ENCODE measurements around the gene FAM120C. TPM values are rescaled to one million over a fixed set of nuclear protein-coding genes. Genes with fewer than 3 reads are reported as not detected.

FAM120C gene
- total and polyA plus RNA-seq, 10 of the 15 experiments (the other 5 are each of a cell fraction or from before 2014, with no cell fraction given): 1.3 to 9.8 (median 4.9) TPM

DNA sequence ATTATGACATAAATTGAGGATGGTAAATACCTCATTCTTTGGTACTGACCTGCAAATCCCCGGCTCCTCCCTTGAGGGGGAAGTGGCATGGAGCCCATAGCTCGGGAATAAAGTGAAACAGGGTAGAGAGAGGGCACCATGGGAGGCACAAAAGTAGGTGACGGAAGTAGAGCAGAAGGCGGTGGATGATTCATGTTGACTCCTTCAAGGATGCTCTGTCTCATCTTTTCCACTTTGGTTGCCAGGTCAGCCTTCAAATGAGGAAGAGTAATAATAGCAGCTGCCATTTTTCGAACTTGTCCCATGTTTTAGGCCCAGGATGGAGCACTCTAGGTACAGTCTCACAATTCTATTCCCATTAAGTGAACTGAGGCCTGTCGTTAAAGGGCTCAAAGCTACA, 97.4 kb downstream of the FAM120C start:
- intact Hi-C loops (cut with micrococcal nuclease; ENCODE audit: unreplicated experiment): no loop called here
- no peak for ATAC-seq
- no peak overlapping the region for H2AFZ ChIP-seq (ENCODE audit: control insufficient read depth, low read depth, low read length)
- no peaks in the 10 kb centered on the region for H4K20me1 ChIP-seq (ENCODE audit: control insufficient read depth, insufficient read depth)
- no peaks in the 10 kb centered on the region for H3K27me3 ChIP-seq (replicated peaks in 1 of 2; ENCODE audit: control insufficient read depth in 2 of 2, insufficient read depth in 2 of 2, low read length in 1 of 2)
- H3K9ac ChIP-seq (ENCODE audit: control insufficient read depth, insufficient read depth, low read length): no peak overlapping the region
- H3K9me3 ChIP-seq (replicated peaks; ENCODE audit: control insufficient read depth, insufficient read depth, low read length): no peaks in the 10 kb centered on the region
- ChIA-PET RAD21 (ENCODE audit: unreplicated experiment) (no interaction called here), SMC1A (ENCODE audit: uncharacterized antibody, unreplicated experiment) (no interaction called here), POLR2A (no interaction called here), CTCF (no interaction called here)
- H3K4me2 ChIP-seq (ENCODE audit: control insufficient read depth, insufficient read depth): no peak overlapping the region
- no peak overlapping the region for H3K4me3 ChIP-seq
- FAIRE-seq: no peak
- no peaks in the 10 kb centered on the region for H3K36me3 ChIP-seq (ENCODE audit: control insufficient read depth in 2 of 2, insufficient read depth in 2 of 2, low read length in 1 of 2)
- H3K79me2 ChIP-seq (ENCODE audit: control insufficient read depth, insufficient read depth, low read length): no peaks in the 10 kb centered on the region
- TF ChIP-seq BCLAF1 (IDR thresholded peaks at IDR 0.05): no peak
- TF ChIP-seq POU2F2 (IDR thresholded peaks at IDR 0.05; ENCODE audit: borderline replicate concordance, low read depth, low read length): no peak
- no peak for TF ChIP-seq ATF2 (IDR thresholded peaks at IDR 0.05; ENCODE audit: low read length)
- no peak for TF ChIP-seq CBX5 (IDR thresholded peaks at IDR 0.05; ENCODE audit: low read depth)
- TF ChIP-seq SP1 (IDR thresholded peaks at IDR 0.05; ENCODE audit: low read depth, low read length): no peak
- no peak for TF ChIP-seq RBBP5 (conservative IDR thresholded peaks at IDR 0.05)
- TF ChIP-seq MTA2 (IDR thresholded peaks at IDR 0.05; ENCODE audit: low read depth): no peak
- TF ChIP-seq HDAC2 (IDR thresholded peaks at IDR 0.05): no peak
- TF ChIP-seq, protein P1, sequence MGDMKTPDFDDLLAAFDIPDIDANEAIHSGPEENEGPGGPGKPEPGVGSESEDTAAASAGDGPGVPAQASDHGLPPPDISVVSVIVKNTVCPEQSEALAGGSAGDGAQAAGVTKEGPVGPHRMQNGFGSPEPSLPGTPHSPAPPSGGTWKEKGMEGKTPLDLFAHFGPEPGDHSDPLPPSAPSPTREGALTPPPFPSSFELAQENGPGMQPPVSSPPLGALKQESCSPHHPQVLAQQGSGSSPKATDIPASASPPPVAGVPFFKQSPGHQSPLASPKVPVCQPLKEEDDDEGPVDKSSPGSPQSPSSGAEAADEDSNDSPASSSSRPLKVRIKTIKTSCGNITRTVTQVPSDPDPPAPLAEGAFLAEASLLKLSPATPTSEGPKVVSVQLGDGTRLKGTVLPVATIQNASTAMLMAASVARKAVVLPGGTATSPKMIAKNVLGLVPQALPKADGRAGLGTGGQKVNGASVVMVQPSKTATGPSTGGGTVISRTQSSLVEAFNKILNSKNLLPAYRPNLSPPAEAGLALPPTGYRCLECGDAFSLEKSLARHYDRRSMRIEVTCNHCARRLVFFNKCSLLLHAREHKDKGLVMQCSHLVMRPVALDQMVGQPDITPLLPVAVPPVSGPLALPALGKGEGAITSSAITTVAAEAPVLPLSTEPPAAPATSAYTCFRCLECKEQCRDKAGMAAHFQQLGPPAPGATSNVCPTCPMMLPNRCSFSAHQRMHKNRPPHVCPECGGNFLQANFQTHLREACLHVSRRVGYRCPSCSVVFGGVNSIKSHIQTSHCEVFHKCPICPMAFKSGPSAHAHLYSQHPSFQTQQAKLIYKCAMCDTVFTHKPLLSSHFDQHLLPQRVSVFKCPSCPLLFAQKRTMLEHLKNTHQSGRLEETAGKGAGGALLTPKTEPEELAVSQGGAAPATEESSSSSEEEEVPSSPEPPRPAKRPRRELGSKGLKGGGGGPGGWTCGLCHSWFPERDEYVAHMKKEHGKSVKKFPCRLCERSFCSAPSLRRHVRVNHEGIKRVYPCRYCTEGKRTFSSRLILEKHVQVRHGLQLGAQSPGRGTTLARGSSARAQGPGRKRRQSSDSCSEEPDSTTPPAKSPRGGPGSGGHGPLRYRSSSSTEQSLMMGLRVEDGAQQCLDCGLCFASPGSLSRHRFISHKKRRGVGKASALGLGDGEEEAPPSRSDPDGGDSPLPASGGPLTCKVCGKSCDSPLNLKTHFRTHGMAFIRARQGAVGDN (IDR thresholded peaks at IDR 0.05): no peak
- TF ChIP-seq FOXK2 (IDR thresholded peaks at IDR 0.05): no peak
- TF ChIP-seq HSF1 (IDR thresholded peaks at IDR 0.05; ENCODE audit: low read depth, low read length): no peak
- no peak for TF ChIP-seq ZNF207 (IDR thresholded peaks at IDR 0.05; ENCODE audit: borderline replicate concordance)
- no peak for DNase-seq (ENCODE audit: low read depth, low spot score)
- H3K4me1 ChIP-seq (ENCODE audit: control insufficient read depth, insufficient read depth, low read length): no peaks in the 10 kb centered on the region
- in situ Hi-C loops (cut with MboI): no loop called here
- no peak overlapping the region for H3K27ac ChIP-seq (ENCODE audit: control insufficient read depth, insufficient read depth)
- WGBS (ENCODE audit: insufficient coverage, insufficient replicate concordance, low lambda C conversion rate, missing lambda C conversion rate): 56% methylated on average over 6 of the region's 6 CpGs
- BruUV-seq (replicated peaks): no TSS peak

Data from GM12878 (cell line).